Neural progenitor cell (in vitro differentiated cells): Measurements from ENCODE around the gene INHBE. TPM values are rescaled to one million over a fixed set of nuclear protein-coding genes. Genes with fewer than 3 reads are reported as not detected.

Experiments
- DNase-seq: peaks from one replicate; pipeline ENCODE4 v3.0.0-alpha.2; 2016; ENCODE audit warnings: low spot score
- H2AFZ ChIP-seq: fragments of 200-600 bp; sonication (generic); replicated peaks from 2 replicates; pipeline ENCODE4 v1.6.1; 2016; ENCODE audit warnings: antibody characterized with exemption
- H3F3A ChIP-seq: fragments of 200-600 bp; sonication (generic); 2 replicates; pipeline ENCODE4 v1.6.1; 2016; ENCODE audit warnings: antibody characterized with exemption, low read depth
- H3K27ac ChIP-seq: fragments of 200-600 bp; sonication (generic); 2 replicates; pipeline ENCODE4 v1.5.1; 2016; ENCODE audit warnings: mild to moderate bottlenecking
- H3K27me3 ChIP-seq: fragments of 200-600 bp; sonication (generic); 2 replicates; pipeline ENCODE4 v1.6.1; 2016; ENCODE audit warnings: mild to moderate bottlenecking, moderate library complexity
- H3K36me3 ChIP-seq: fragments of 200-600 bp; sonication (generic); 2 replicates; pipeline ENCODE4 v1.5.1; 2016
- H3K4me1 ChIP-seq: fragments of 200-600 bp; sonication (generic); 2 replicates; pipeline ENCODE4 v1.6.1; 2016; ENCODE audit warnings: mixed run types
- H3K4me2 ChIP-seq: fragments of 200-600 bp; sonication (generic); 2 replicates; pipeline ENCODE4 v1.6.1; 2016
- H3K4me3 ChIP-seq: fragments of 200-600 bp; sonication (generic); 2 replicates; pipeline ENCODE4 v1.5.1; 2016
- H3K79me2 ChIP-seq: fragments of 200-600 bp; sonication (generic); 2 replicates; pipeline ENCODE4 v1.6.1; 2016; ENCODE audit warnings: low read depth
- H3K9ac ChIP-seq: fragments of 200-600 bp; sonication (generic); 2 replicates; pipeline ENCODE4 v1.6.1; 2016
- H3K9me3 ChIP-seq: fragments of 200-600 bp; sonication (generic); 2 replicates; pipeline ENCODE4 v1.5.1; 2016; ENCODE audit warnings: low read depth
- H4K20me1 ChIP-seq: fragments of 200-600 bp; sonication (generic); 2 replicates; pipeline ENCODE4 v1.6.1; 2016; ENCODE audit warnings: low read depth
- H3K27ac Mint-ChIP-seq: 3 replicates; pipeline ENCODE4 v1.8.0; 2021; ENCODE audit warnings: mixed read lengths
- H3K27me3 Mint-ChIP-seq: 2 replicates; pipeline ENCODE4 v1.8.0; 2022; ENCODE audit warnings: low read depth, mild to moderate bottlenecking, inconsistent platforms, moderate library complexity, mixed read lengths; ENCODE audit not compliant: insufficient read depth
- H3K36me3 Mint-ChIP-seq: 3 replicates; pipeline ENCODE4 v1.8.0; 2021; ENCODE audit warnings: mixed read lengths
- H3K4me1 Mint-ChIP-seq: 3 replicates; pipeline ENCODE4 v1.8.0; 2021; ENCODE audit warnings: mixed read lengths
- H3K4me3 Mint-ChIP-seq: 3 replicates; pipeline ENCODE4 v1.8.0; 2021; ENCODE audit warnings: mild to moderate bottlenecking, moderate library complexity, mixed read lengths
- H3K9me3 Mint-ChIP-seq: 3 replicates; pipeline ENCODE4 v1.8.0; 2020; ENCODE audit warnings: mixed read lengths
- CTCF ChIP-seq: fragments of 200-600 bp; sonication (generic); IDR thresholded peaks from 2 replicates; pipeline ENCODE4 v1.5.1; 2017; ENCODE audit warnings: antibody characterized with exemption, mild to moderate bottlenecking
- EZH2 ChIP-seq: fragments of 200-600 bp; sonication (generic); IDR thresholded peaks from 2 replicates; pipeline ENCODE4 v1.6.1; 2017; ENCODE audit warnings: antibody characterized with exemption, mild to moderate bottlenecking, moderate library complexity
- EZH2phosphoT487 ChIP-seq: fragments of 200-600 bp; sonication (generic); IDR thresholded peaks from 2 replicates; pipeline ENCODE4 v1.6.1; 2017; ENCODE audit warnings: antibody characterized with exemption
- total RNA-seq: library from RNA; depleted of rRNA; stranded (reverse); fragments of >200 nt; gene quantifications from 2 replicates; pipeline ENCODE4 v1.2.3, GENCODE V29; 2015; ENCODE audit warnings: low replicate concordance

INHBE gene
- total RNA-seq, 1 donor from 2014 or later = not detected

- Histone ChIP-seq H3K9ac (peak overlapping the region; percentile 58), H3K9me3 (no peaks in the 10 kb centered on the region), H4K20me1 (peaks cover 4% of the 10 kb centered on the region), H3K79me2 (peaks cover 53% of the 10 kb centered on the region), H3K4me1 (peaks cover 11% of the 10 kb centered on the region), H2AFZ (peak overlapping the region; percentile 15), H3K27me3 (no peaks in the 10 kb centered on the region), H3F3A (peaks cover 24% of the 10 kb centered on the region), H3K27ac (peak overlapping the region; percentile 74), H3K4me3 (peak overlapping the region; percentile 64), H3K36me3 (no peaks in the 10 kb centered on the region), H3K4me2 (peak overlapping the region; percentile 93)
- Mint-ChIP-seq H3K27ac (peak overlapping the region; percentile 99), H3K9me3 (no peaks in the 10 kb centered on the region), H3K4me3 (peak overlapping the region; percentile 98), H3K4me1 (peaks cover 30% of the 10 kb centered on the region), H3K27me3 (peaks cover 4% of the 10 kb centered on the region), H3K36me3 (peaks cover 13% of the 10 kb centered on the region)
- TF ChIP-seq EZH2phosphoT487 = no peak
- no peak for DNase-seq
Measured at GRCh38 chr12:57429473-57430111, 25.5 kb upstream of the INHBE start.

GRCh38 chr12:57430112-57430930 lies 24.8 kb upstream of the INHBE start:
- TF ChIP-seq CTCF (peak; percentile 35), EZH2phosphoT487 (no peak)
- H2AFZ ChIP-seq = peak overlapping the region; percentile 15

GRCh38 chr12:57430931-57431566 lies 24.1 kb upstream of the INHBE start, which contains the start of gene R3HDM2:
TSS of gene R3HDM2 (minus strand) at chr12:57431043. CDS start at chr12:57310428, 120,615 bp downstream.
- Histone ChIP-seq H3K9ac (peak within 1 kb of the TSS; percentile 58), H3K4me3 (peak within 1 kb of the TSS; percentile 64), H3K4me1 (peaks cover 11% of the 10 kb centered on the region), H3K79me2 (peaks cover 42% of the 10 kb centered on the region), H3K27me3 (no peaks in the 10 kb centered on the region), H2AFZ (peak within 1 kb of the TSS; percentile 34), H3K27ac (peak within 1 kb of the TSS; percentile 74), H3F3A (peaks cover 24% of the 10 kb centered on the region), H3K9me3 (no peaks in the 10 kb centered on the region), H4K20me1 (peaks cover 4% of the 10 kb centered on the region), H3K4me2 (peak within 1 kb of the TSS; percentile 93), H3K36me3 (no peaks in the 10 kb centered on the region)
- H3K4me1 Mint-ChIP-seq = peaks cover 30% of the 10 kb centered on the region
- DNase-seq = peak; percentile 95
- peak within 1 kb of the TSS; percentile 98 for H3K4me3 Mint-ChIP-seq
- H3K27me3 Mint-ChIP-seq = peaks cover 4% of the 10 kb centered on the region
- no peak for TF ChIP-seq EZH2phosphoT487
- no peak for TF ChIP-seq EZH2
- no peak for TF ChIP-seq CTCF
- no peaks in the 10 kb centered on the region for H3K9me3 Mint-ChIP-seq
- peaks cover 8% of the 10 kb centered on the region for H3K36me3 Mint-ChIP-seq
- H3K27ac Mint-ChIP-seq = peak within 1 kb of the TSS; percentile 99

More at GRCh38 chr12:57430112-57430930, 24.8 kb upstream of the INHBE start:
- H3K9me3 ChIP-seq = no peaks in the 10 kb centered on the region
- peaks cover 4% of the 10 kb centered on the region for H4K20me1 ChIP-seq
- H3K27me3 Mint-ChIP-seq = peaks cover 4% of the 10 kb centered on the region
- DNase-seq = no peak
- no peaks in the 10 kb centered on the region for H3K36me3 ChIP-seq
- peak overlapping the region; percentile 98 for H3K4me3 Mint-ChIP-seq
- H3K27ac Mint-ChIP-seq = peak overlapping the region; percentile 99
- no peaks in the 10 kb centered on the region for H3K9me3 Mint-ChIP-seq
- H3K27ac ChIP-seq = peak overlapping the region; percentile 74
- H3K4me2 ChIP-seq = peak overlapping the region; percentile 93
- H3K27me3 ChIP-seq = no peaks in the 10 kb centered on the region
- H3K79me2 ChIP-seq = peaks cover 48% of the 10 kb centered on the region
- H3K4me3 ChIP-seq = peak overlapping the region; percentile 64
- peak overlapping the region; percentile 58 for H3K9ac ChIP-seq
- peaks cover 24% of the 10 kb centered on the region for H3F3A ChIP-seq
- H3K36me3 Mint-ChIP-seq = peaks cover 11% of the 10 kb centered on the region
- peaks cover 11% of the 10 kb centered on the region for H3K4me1 ChIP-seq
- H3K4me1 Mint-ChIP-seq = peaks cover 30% of the 10 kb centered on the region
